Measurements from ENCODE around the gene ANKS1A. TPM values are rescaled to one million over a fixed set of nuclear protein-coding genes. Genes with fewer than 3 reads are reported as not detected.

Gene ANKS1A
- polyA plus RNA-seq, 3 donors, result 47.3 to 49.9 (median 47.6) TPM

DNA sequence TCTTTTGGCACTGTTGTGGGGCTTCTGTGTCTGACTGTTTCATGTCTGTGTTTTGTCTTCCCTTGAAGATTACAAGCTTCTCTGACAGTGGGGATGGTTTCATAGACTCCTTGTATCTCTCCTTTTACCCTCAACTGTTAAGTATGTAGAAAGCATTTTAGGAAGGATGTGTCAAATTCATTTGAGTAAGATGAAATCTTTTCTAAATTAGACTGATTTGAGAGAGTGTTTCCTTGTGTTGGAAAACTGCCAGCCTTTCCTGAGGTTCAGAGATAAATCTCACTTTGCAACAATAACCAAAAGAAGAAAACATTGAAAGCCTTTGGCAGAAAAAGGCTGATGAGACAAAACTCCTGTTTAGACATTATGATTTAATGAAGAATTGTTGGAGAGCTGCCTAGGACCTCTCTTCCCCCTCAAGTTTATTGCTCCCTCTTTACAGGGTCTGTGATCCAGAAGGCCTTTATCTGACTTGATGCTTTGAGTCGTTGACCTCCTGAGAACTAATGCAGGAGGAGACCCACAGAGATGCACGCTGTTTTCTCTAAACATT lies 68.3 kb downstream of the ANKS1A start:
- no peak for DNase-seq

DNA sequence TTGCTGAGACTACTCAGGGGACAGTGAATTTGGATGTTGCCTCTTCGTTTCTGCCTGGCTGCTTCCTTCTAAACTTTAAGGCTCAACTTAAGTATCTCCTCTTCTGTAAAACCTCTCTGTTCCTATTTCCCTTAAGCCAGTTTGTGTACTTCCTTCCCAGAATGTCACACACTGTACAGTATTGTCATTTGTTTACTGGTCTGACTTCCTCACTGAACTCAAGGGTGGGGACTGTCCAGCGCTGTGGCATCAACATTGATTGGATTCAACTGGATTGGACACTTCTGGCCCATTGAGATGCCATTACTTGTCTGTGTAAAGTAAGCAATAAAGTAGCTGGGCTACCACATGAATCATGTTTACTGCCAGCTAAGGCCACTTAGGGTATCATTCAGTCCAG lies 69.7 kb downstream of the ANKS1A start:
- no peak for DNase-seq

DNA sequence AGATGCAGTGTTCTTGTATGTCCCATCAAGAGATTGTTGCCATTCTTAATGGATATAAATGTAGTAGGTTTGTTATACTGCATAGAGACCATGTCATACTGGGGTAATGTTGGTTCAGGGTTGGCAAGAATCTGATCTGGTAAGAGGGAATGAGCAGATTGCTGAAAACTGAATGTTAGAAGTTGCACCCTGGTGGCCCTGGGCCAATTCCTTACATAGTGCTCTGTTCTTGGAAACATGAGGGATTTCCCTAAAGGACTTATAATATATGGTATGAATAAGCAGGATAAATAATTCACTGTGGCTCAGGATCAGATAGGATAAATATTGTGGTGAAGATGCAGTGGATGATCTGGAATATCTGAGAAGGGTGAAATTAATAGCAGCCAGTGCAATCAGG lies 70.2 kb downstream of the ANKS1A start:
- no peak for DNase-seq

DNA sequence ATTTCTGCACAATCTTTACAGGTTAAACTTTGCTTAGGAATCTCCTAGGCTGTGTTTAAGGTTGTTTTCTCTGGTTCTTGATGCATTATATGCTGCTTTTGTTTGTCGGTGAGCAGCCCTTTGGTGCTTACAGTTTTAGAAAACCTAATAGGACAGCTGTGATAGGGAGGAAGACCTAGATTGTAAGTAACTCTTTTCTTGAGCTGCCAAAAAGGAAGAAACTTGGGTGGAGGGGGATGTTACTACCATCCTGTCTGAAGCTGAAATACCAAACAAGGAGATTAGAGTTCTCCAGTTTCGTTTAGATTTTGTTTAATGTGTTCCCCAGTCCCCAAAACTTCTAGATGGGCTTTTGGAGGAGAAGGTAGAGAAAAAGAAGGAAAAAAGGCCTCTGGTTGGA lies 72.0 kb downstream of the ANKS1A start:
- DNase-seq, result no peak

DNA sequence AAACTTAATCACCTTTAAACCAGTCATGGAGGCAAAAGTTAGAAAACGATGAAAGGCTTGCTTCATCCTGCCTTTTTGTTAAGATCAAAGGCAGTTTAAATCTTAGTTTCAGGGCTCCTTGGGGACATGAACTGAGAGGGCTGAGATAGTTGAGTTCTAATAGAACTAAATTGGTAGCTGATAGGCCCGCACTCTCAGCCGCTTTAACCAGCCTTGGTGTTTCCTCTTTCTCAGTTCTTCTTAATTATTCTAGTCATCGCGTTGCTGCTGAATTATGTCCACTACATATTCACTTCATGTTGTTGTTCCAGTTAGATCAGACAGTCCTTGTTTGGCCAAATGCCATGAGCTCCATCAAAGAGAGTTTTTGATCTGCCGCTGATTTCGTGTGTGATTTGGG lies 72.5 kb downstream of the ANKS1A start:
- no peak for DNase-seq

DNA sequence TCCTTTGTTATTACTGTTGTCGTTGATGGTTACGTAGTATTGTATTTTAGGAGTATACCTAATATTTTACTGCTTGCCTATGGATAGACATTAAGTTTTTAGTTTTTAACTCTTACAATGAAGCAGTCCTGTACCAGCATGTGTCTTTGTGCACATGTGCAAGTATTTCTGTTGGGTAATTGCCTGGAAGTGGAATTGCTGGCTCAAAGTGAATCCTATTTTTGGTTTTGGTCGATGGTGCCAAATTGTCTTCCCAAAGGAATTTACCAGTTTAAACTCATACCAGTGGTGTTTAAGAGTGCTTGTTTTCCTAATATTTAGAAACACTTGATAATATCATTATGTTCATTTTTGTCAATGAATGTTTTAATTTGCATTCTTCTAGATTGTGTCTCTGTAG lies 75.5 kb downstream of the ANKS1A start:
- no peak for DNase-seq

DNA sequence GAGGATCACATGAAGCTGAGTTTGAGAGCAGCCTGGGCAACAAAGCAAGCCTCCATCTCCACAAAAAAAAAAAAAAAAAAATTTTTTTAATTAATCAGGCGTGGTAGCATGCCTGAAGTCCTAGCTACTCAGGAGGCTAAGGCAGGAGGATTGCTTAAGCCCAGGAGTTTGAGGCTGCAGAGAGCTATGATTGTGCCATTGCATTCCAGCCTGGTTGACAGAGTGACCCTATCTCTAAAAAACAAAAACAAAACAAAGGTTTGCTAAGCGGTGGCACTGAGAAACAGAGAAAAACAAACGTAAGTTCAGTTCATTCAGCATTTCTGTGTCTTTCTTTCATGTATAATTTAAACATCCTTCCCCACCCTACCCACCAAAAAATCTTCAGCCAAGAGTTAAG lies 78.4 kb downstream of the ANKS1A start:
- no peak for DNase-seq

DNA sequence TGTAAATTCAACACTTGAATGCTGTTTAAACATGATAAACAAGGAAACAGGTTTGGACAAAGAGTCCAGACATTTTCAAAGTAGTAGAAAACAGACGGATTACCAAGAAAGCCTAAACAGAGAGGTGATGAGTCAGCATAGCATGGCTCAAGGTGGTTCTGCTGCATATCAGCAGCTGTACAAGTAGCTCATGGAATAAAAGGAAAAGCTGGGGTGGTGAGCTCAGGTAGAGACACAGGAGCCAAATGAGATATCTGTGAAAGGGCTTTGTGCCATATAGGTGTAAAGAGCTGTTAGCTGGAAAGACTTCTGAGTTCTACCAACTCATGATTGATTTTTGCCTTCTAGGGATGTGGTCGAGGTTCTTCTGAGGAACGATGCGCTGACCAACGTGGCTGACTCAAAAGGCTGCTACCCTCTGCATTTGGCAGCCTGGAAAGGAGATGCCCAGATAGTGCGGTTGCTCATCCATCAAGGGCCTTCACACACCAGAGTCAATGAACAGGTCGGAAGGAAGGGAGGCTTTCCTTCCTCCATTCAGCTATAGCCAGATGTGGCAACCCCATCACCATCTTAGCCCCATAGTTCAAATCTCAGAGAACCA lies 80.7 kb downstream of the ANKS1A start:
- no peak for DNase-seq

DNA sequence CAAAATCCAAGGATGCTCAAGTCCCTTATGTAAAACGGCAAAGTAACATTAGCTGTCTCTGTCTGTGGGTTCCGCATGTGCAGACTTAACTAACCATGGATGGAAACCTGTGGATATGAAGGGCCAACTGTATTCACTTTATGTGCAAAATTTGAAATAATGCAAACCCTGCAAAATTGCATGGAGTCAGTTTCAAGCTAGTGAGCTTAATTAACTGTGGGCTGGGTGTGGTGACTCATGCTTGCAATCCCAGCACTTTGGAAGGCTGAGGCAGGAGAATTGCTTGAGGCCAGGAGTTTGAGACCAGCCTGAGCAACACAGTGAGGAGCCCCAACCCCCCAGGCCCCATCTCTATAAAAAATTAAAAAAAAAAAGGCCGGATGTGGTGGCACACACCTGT lies 81.4 kb downstream of the ANKS1A start:
- DNase-seq, result no peak

DNA sequence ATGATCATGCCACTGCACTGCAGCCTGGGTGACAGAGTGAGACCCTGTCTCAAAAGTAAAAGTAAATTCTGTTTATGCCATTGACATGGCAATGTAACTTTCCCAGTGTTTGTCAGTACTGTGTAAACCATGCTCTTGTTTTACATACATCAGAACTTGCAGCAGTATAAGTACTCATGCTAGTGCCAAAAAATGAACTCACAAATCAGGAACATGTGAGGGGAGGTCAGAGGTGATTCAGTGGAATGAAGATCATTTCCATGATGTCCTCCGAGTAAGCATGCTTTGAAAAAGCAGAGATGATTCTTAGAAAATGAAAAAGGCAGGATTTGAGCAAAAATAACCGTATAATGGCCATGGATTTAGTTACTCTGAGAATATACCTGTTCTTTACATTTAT lies 81.9 kb downstream of the ANKS1A start:
- DNase-seq, result no peak

DNA sequence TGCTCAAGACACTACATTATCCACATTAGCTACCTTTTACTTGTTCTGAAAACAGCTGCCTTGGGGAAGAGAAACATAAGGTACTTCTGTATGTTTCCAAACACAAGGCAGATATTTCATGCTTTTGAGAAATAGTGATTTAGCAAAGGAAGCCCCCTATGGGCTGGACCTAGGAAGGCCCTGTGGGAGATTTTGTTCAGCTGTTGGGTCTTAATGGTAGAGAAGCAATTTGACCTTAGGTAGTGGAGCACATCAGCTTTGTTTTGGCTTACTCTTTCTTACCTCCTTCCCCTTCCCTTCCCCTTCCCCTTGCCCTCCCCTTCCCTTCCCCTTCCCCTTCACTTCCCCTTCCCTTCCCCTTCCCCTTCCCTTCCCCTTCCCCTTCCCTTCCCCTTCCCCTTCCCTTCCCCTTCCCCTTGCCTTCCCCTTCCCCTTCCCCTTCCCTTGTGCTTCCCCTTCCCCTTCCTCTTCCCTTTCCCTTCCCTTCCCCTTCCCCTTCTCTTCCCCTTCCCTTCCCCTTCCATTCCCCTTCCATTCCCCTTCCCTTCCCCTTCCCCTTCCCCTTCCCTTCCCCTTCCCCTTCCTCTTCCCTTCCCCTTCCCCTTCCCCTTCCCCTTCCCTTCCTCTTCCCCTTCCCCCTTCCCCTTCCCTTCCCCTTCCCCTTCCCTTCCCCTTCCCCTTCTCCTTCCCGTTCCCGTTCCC lies 84.6 kb downstream of the ANKS1A start:
- no peak for DNase-seq

DNA sequence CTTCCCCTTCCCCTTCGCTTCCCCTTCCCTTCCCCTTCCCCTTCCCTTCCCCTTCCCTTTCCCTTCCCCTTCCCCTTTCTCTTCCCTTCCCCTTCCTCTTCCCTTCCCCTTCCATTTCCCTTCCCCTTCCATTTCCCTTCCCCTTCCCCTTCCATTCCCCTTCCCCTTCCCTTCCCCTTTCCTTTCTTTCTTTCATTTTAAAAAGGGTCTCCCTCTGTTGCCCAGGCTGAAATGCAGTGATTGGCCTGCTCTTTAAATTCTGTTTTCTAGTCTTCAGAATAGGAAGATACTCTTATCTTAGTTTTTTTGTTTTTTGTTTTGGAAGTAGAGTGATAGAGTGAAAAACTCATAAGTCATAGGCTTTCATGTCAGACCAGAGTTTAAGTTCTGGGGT lies 85.2 kb downstream of the ANKS1A start:
- DNase-seq, result no peak

DNA sequence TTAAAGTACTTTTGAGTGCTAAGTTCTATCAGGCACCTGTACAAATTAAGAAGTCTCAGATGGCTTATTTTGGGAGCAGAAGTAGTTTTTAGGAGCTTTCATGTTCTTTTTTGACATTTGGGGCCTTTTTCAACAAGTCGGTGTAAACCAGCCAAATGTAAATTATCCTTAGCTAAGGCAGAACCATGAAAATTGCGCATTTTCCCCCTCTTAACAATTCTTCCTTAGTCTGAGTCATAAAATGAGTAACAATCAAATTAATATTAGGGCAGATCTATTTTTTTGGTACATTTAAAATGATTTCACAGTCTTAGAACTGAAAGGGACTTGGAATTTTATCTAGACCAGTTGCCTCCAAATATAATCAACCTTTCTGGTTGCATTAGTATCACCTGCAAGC lies 87.2 kb downstream of the ANKS1A start:
- no peak for DNase-seq

DNA sequence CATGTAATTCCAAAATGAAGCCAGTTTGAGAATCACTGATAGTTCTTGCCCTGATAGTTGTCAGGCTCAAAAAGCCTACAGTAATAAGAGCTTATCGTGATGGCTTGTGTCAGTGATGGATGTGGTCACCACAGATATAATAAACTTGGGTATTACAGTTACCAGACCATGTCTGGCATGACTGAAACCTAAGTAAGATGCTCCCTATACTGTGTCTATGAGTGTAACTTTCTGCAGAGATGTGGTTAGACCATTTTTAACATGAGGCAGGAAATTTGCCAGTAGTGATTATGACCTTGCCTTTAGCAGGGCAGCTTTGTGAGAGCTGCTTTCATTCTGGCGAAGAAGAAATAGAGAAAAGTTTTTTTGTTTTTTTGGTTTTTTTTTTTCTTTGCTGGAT lies 90.2 kb downstream of the ANKS1A start:
- DNase-seq, result no peak

DNA sequence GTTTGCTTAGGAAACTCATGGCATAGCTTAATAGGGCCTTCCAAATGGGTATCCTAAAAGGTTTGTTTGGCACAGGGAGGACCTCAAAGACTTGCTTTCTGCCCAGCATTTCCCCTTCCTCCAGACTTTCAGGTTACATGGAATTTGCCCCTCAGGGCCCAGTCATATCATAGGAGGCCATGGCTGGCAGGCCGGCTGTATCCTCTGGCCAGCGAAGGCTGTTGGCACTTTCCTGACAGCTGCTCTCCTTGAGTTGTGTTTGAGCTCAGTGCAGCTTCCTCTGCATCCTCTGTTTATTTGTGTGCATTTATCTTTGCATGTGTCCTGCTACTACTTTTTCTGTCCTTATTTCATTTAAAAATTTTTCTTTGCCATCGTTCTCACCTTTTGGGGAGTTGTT lies 90.9 kb downstream of the ANKS1A start:
- DNase-seq, result no peak

DNA sequence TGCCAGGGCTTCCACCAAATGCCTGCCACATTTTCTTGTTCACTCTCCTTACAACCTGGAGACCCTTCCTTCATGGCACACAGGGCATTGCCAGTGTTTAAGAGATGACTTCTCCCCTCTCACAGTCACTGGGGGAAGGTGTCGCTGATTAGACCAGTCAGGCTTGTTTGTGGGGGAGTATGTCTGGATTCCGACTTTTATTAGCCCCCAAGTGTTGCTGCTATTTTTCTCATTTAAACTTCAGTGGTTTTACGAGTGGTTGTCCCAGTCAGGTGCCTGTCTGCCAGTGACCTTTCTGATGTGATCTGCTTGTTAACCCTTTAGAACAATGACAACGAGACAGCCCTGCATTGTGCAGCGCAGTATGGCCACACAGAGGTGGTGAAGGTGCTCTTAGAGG lies 92.3 kb downstream of the ANKS1A start:
- DNase-seq, result peak; percentile 36

DNA sequence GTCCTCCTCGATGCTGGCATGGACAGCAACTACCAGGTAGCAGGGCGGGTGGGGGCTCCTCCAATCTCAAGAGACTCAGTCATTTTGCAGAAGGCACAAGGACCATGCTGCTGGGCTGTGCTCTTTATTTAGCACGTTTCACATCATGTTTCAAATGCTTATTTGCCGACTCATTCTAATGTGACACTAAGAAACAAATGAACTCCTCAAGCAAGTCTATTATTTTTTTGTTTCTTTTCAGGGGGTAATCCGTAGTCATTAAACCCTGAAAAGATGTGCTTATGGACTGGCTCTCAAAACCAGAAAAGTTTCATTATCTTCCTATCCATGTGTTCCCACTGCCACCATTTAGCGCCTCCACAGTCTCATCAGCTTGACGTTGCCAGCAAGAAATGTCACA lies 92.9 kb downstream of the ANKS1A start:
- DNase-seq, result no peak

DNA sequence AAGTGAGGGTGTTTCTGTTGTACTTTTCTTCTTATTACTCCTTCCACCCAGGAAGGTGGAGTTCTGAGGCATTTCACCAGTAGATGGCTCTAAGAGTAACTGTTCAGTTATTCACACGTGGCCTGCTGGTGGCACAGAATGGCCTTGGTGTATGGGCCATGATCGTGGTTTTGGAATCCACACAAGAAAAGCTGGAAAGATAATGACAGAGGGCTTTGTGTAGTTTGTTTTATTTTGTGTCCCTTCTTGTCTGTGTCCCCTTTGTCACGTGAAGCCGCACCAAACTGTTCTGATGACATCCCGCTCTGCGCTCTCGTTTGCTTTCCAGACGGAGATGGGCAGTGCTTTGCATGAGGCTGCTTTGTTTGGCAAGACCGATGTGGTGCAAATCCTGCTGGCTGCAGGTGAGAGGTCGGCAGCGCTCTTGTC lies 93.4 kb downstream of the ANKS1A start:
- DNase-seq, result no peak

DNA sequence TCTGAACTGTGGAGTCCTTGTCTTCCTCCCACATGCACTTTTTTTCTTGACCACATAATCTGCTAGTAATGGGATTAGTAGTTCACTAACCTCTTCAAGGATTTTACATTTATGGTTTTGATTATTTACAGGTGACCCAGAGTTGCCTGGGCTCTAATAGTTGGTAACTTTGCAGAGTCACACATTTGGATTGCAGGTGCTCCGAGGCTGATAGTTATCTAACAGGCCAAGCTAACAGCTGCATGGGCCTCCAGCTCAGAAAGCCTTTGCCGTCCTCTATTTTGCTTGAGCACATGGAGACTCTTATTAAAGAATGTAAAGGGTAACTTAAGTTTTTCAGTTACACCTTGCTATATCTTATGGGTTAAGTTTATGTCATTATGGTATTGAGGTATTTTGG lies 95.4 kb downstream of the ANKS1A start:
- no peak for DNase-seq

DNA sequence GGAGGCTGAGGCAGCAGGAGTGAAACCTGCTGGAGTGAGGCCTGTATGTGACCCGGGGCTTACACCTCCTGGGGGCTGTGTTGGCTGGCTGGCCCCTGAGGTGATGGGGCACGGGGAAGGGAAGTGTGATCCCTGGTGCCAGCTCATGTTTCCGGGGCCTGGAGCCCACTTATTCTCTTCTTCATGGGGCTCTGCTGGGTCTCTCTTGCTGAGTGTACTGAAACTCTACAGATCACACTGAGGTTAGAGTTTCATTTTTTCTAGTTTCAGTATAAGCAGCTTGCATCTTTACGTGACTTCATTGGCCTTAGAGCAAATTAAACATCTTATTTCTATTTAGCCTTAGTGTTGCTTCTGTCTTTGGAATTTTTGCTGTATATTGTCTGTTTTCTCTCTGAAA lies 96.2 kb downstream of the ANKS1A start:
- no peak for DNase-seq

DNA sequence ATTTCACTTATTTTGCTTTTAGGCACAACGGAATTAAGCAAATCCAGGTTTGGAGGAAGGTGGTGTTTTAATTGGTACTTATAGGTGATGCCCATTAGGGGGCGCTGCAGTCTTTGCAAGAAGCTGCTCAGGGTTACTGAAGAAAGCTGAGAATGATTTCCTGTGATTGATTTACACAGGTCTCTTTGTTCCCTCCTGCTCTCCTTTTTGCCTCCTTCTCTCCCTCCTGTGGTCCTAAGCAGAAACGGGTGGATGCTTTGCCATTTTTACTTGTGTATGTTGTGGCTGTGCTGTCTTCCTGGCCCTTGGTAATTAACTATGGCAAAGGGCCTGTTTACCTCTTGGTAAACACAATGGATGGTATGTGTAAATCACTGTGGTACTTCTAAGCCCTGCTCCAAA lies 97.8 kb downstream of the ANKS1A start:
- DNase-seq, result peak; percentile 87

DNA sequence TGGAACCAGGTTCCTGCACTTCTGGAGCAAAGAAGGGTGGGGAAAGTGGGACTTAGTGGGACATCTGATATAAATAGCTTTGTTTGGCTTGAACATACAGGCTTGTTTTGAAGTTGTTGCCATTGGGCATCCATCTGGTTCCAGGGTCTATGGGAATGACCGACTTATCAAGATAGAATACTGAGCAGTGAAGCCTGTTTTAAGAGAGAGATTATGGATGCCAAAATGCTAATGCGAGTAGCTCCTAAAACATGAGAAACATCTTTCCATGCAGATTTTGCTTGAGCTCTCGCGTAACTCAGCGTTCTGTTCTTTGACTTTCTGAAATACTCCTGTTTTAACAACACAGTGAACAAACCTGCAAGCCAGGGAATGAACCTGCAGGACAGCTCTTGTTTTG lies 98.5 kb downstream of the ANKS1A start:
- no peak for DNase-seq

DNA sequence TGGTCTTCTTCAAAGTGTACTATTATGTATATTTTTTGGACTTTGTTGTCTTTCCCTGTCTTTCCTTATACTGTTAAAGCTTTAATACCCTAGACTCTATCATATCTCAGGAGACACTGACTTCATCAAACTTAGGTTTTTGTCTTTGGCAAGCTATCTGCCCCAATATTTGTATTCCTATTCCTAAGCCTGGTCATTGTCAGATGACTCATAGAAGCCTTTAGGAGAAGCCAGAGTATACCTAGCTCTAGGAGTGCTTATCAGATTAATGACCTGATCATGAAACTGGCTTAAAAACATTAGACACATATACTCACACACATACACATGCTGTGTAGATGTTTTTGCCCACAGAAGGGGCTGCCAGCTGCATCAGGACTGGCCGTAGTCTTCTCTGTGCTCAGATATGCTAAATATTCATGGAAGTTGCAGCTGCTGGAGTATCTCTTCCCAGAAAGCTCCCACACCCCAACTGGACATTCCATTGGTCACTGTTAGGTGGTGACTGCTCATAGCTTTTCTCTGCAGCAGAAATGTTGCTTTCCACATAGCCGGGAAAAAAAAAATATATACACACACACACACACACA lies 102.0 kb downstream of the ANKS1A start:
- DNase-seq, result no peak

DNA sequence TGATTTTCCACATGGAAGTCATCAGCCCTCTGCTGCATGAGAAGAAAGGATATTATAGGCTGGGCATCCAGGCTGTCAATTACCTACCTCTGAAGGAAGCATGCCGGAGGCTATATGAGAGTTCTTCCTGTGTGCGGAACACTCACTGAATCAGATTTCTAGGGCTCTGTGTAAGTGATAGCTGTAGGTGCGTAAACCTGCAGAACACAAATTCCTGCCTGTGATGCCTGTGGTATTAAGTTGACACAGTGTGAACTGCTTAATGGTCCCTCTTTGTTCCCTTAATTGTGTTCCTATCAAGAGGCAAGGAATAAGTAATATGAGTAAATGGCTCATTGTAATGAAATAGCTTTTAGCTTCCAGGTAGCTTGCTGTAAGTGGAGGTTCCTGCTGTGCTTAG lies 103.3 kb downstream of the ANKS1A start:
- DNase-seq, result peak; percentile 26
